ENCODE measurements around the gene WFDC11. TPM values are rescaled to one million over a fixed set of nuclear protein-coding genes. Genes with fewer than 3 reads are reported as not detected.
"Not testable (repeated sequence)": the region's sequence is repeated elsewhere in the genome, so short reads cannot be mapped to it uniquely, and the experiment has no call there.

WFDC11 gene
- total RNA-seq, 3 donors from 2014 or later (not counting 1 experiment from before 2014, with no cell fraction given), result not detected

DNA sequence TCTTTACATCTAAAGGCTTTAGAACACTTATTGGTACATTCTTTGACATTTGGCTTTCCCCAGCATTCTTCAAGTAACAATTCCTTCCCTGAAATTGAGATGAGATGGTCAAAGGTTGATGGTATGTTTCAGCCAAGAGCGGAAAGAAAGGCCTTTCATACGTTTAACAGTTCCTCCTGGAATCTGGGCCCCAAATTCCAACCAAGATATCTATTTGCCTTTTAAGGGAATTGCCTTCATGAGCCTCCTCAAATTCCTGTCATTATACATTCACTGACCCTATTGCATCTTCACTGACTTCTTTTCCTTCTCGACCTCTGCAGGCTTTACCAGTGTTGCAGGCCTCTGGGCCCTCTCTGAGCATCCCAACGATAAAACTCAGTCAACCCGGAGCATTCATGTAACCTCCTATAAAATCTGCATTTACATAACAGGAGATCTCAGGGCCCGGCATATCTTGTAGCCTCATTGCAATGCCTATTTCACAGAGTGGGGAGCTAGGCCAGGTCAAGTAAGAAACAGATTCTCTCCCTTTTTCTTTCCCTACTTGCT, 20.7 kb downstream of the WFDC11 start:
- peaks cover 9 to 31% of the 10 kb centered on the region in 2 donors for H3K27me3 Mint-ChIP-seq (ENCODE audit: low read depth in 2 of 2)
- no peaks in the 10 kb centered on the region for H3K27me3 ChIP-seq (ENCODE audit: control insufficient read depth, insufficient read depth, low read length)
- no peaks in the 10 kb centered on the region for H3K9me3 ChIP-seq (ENCODE audit: control insufficient read depth, insufficient read depth, low read length)
- no peak for TF ChIP-seq CTCF (IDR thresholded peaks at IDR 0.05)
- H3K27ac ChIP-seq (ENCODE audit: low read length), result no peak overlapping the region
- no peaks in the 10 kb centered on the region for H3K9me3 Mint-ChIP-seq
- H3K27ac Mint-ChIP-seq, result no peak overlapping the region
- no peak for ATAC-seq
- no peak overlapping the region for H3K4me3 Mint-ChIP-seq
- H3K4me3 ChIP-seq (ENCODE audit: low read length), result no peak overlapping the region
- DNase-seq, result no peak
- no peaks in the 10 kb centered on the region for H3K4me1 ChIP-seq (ENCODE audit: control insufficient read depth, insufficient read depth, low read length)
- WGBS (ENCODE audit: insufficient coverage), result 91% methylated on average over 6 of the region's 6 CpGs
- no peaks in the 10 kb centered on the region for H3K36me3 ChIP-seq (ENCODE audit: control insufficient read depth, insufficient read depth, low read length)
- no peaks in the 10 kb centered on the region for H3K4me1 Mint-ChIP-seq
- H3K36me3 Mint-ChIP-seq, result no peaks in the 10 kb centered on the region
- intact Hi-C loops (cut with micrococcal nuclease), result no loop called here

DNA sequence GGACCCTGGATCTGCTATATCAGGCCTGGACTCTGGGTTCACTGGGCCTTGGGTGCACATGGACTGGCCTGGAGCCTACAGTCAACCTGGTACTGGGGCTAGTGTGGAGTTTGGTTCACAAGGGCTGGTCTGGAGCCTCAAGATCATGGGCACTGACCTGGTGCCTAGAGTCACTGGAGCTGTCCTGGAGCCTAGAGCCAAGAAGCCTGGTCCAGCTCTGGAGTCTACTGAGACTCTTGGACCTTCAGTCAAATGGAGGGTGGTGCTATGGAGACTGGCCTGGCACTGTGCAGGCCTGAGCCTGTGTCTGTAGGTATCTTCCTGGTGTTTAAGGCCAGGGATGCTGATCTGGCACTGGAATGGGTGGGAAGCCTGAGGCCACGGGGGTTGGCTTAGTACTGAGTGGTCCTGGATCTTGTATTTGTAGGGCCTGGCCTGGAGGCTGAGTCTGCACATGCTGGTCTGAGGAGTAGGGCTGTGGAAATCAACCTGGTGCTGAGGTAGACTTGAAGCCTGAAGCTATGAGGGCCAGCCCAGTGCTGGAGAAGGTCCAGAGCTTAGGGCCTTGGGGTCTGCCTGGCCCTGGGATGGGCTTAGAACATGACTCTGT, 22.5 kb downstream of the WFDC11 start:
- Mint-ChIP-seq H3K4me3 (no peak overlapping the region), H3K36me3 (no peaks in the 10 kb centered on the region), H3K27ac (no peak overlapping the region), H3K9me3 (no peaks in the 10 kb centered on the region), H3K27me3 (ENCODE audit: low read depth in 2 of 2) (peaks cover 5 to 30% of the 10 kb centered on the region in 2 donors), H3K4me1 (no peaks in the 10 kb centered on the region)
- H3K4me3 ChIP-seq (ENCODE audit: low read length), result no peak overlapping the region
- no peaks in the 10 kb centered on the region for H3K36me3 ChIP-seq (ENCODE audit: control insufficient read depth, insufficient read depth, low read length)
- TF ChIP-seq CTCF (IDR thresholded peaks at IDR 0.05), result no peak
- H3K27ac ChIP-seq (ENCODE audit: low read length), result no peak overlapping the region
- ATAC-seq, result no peak
- WGBS (ENCODE audit: insufficient coverage), result 96% methylated on average over 1 of the region's 1 CpG
- no peaks in the 10 kb centered on the region for H3K27me3 ChIP-seq (ENCODE audit: control insufficient read depth, insufficient read depth, low read length)
- H3K4me1 ChIP-seq (ENCODE audit: control insufficient read depth, insufficient read depth, low read length), result no peaks in the 10 kb centered on the region
- no peaks in the 10 kb centered on the region for H3K9me3 ChIP-seq (ENCODE audit: control insufficient read depth, insufficient read depth, low read length)
- no peak for DNase-seq
- intact Hi-C loops (cut with micrococcal nuclease), result no loop called here

DNA sequence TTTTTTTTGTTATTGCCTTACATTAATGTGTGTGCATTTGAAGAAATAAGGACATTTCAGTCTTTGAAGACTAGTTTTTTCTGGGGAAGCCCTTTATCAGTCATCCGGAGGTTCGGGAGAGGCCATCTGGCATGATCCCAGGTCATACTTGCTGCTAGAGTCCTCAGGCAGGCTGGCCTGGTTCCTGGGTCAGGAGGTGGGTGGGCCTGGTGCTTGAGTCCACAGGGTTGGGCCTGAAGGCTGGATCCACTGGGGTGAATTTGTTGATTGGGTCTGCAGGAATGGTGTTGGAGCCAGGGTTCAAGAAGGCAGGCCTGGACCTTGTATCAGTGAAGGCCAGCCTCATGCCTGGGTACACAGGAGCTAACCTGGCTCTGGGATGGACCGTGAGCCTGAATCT, 23.2 kb downstream of the WFDC11 start:
- H3K4me3 Mint-ChIP-seq, result no peak overlapping the region
- peaks cover 3 to 27% of the 10 kb centered on the region in 2 donors for H3K27me3 Mint-ChIP-seq (ENCODE audit: low read depth in 2 of 2)
- no peaks in the 10 kb centered on the region for H3K36me3 Mint-ChIP-seq
- Histone ChIP-seq H3K36me3 (ENCODE audit: control insufficient read depth, insufficient read depth, low read length) (no peaks in the 10 kb centered on the region), H3K4me3 (ENCODE audit: low read length) (no peak overlapping the region), H3K27me3 (ENCODE audit: control insufficient read depth, insufficient read depth, low read length) (no peaks in the 10 kb centered on the region), H3K27ac (ENCODE audit: low read length) (no peak overlapping the region), H3K4me1 (ENCODE audit: control insufficient read depth, insufficient read depth, low read length) (no peaks in the 10 kb centered on the region), H3K9me3 (ENCODE audit: control insufficient read depth, insufficient read depth, low read length) (no peaks in the 10 kb centered on the region)
- TF ChIP-seq CTCF (IDR thresholded peaks at IDR 0.05), result no peak
- 90% methylated on average over 3 of the region's 3 CpGs for WGBS (ENCODE audit: insufficient coverage)
- ATAC-seq, result no peak
- no peaks in the 10 kb centered on the region for H3K9me3 Mint-ChIP-seq
- H3K4me1 Mint-ChIP-seq, result no peaks in the 10 kb centered on the region
- intact Hi-C loops (cut with micrococcal nuclease), result no loop called here
- no peak for DNase-seq
- no peak overlapping the region for H3K27ac Mint-ChIP-seq

DNA sequence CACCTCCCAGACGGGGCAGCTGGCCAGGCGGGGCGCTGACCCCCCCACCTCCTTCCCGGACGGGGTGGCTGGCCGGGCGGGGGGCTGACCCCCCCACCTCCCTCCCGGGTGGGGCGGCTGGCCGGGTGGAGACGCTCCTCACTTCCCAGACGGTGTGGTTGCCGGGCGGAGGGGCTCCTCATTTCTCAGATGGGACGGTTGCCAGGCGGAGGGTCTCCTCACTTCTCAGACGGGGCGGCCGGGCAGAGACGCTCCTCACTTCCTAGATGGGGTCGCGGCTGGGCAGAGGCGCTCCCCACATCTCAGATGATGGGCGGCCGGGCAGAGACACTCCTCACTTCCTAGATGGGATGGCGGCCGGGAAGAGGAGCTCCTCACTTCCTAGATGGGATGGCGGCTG, 24.2 kb downstream of the WFDC11 start:
- H3K36me3 ChIP-seq (ENCODE audit: control insufficient read depth, insufficient read depth, low read length); H3K36me3 Mint-ChIP-seq; ATAC-seq; intact Hi-C loops (cut with micrococcal nuclease); H3K4me1 Mint-ChIP-seq; DNase-seq; H3K27ac Mint-ChIP-seq; H3K9me3 ChIP-seq (ENCODE audit: control insufficient read depth, insufficient read depth, low read length); H3K27ac ChIP-seq (ENCODE audit: low read length); H3K27me3 ChIP-seq (ENCODE audit: control insufficient read depth, insufficient read depth, low read length); H3K4me1 ChIP-seq (ENCODE audit: control insufficient read depth, insufficient read depth, low read length); H3K4me3 ChIP-seq (ENCODE audit: low read length); H3K4me3 Mint-ChIP-seq; H3K9me3 Mint-ChIP-seq: not testable (repeated sequence)
- WGBS (ENCODE audit: insufficient coverage), result 95% methylated on average over 28 of the region's 28 CpGs
- peaks cover 3 to 33% of the 10 kb centered on the region in 2 donors for H3K27me3 Mint-ChIP-seq (ENCODE audit: low read depth in 2 of 2)

DNA sequence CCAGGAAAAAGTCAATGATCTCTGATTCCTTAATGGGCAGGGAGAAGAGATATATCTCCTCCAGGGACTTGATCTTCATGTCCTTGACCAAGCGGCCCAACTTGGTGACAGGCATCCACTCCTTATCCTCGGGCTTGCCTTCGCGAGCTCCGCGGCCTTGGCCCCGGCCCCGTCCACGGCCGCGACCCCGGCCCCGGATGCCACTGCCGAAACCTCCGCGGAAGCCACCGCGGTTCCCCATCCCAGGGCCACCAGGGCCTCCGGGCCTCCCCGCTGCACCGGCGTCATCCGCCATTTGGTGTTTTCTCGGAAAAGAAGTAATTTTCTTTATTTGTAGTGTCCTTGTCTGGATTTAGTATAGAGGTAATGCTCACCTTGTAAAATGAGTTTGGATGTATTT, 29.0 kb downstream of the WFDC11 start:
- intact Hi-C loops (cut with micrococcal nuclease); H3K27ac Mint-ChIP-seq: not testable (repeated sequence)

More for the DNA sequence above, 29.0 kb downstream of the WFDC11 start:
- not testable (repeated sequence) for H3K27ac ChIP-seq (ENCODE audit: low read length); H3K27me3 ChIP-seq (ENCODE audit: control insufficient read depth, insufficient read depth, low read length); ATAC-seq; H3K4me1 Mint-ChIP-seq; DNase-seq; H3K9me3 Mint-ChIP-seq; H3K9me3 ChIP-seq (ENCODE audit: control insufficient read depth, insufficient read depth, low read length); H3K36me3 Mint-ChIP-seq; H3K4me1 ChIP-seq (ENCODE audit: control insufficient read depth, insufficient read depth, low read length); H3K36me3 ChIP-seq (ENCODE audit: control insufficient read depth, insufficient read depth, low read length); H3K4me3 Mint-ChIP-seq; H3K4me3 ChIP-seq (ENCODE audit: low read length)
- WGBS (ENCODE audit: insufficient coverage), result 97% methylated on average over 23 of the region's 24 CpGs
- H3K27me3 Mint-ChIP-seq (ENCODE audit: low read depth in 2 of 2), result peaks cover 10 to 49% of the 10 kb centered on the region in 2 donors

All from natural killer cell (primary cell).